DMS 273 (cell line): ENCODE measurements around the gene TFEB.

Experiments
- DNase-seq: peaks from one replicate; lab custom pipeline; 2025; ENCODE audit not compliant: unreplicated experiment; lab: John Stamatoyannopoulos, UW

Gene TFEB

GRCh38 chr6:41655176-41655575, 80.2 kb downstream of the TFEB start:
- DNase-seq = no peak

GRCh38 chr6:41654698-41655151, 80.7 kb downstream of the TFEB start:
- DNase-seq = no peak

- no peak for DNase-seq
Measured at GRCh38 chr6:41654151-41654697, 81.2 kb downstream of the TFEB start.

GRCh38 chr6:41653691-41654090, 81.7 kb downstream of the TFEB start:
- no peak for DNase-seq

GRCh38 chr6:41652866-41653652, 82.3 kb downstream of the TFEB start:
- peak; percentile 66 for DNase-seq

- no peak for DNase-seq
Measured at GRCh38 chr6:41651962-41652657, 83.3 kb downstream of the TFEB start.

- no peak for DNase-seq
Measured at GRCh38 chr6:41651246-41651961, 84.0 kb downstream of the TFEB start.

GRCh38 chr6:41650120-41650519, 85.3 kb downstream of the TFEB start:
- no peak for DNase-seq

GRCh38 chr6:41649596-41649995, 85.8 kb downstream of the TFEB start:
- no peak for DNase-seq

GRCh38 chr6:41648921-41649320, 86.5 kb downstream of the TFEB start:
- DNase-seq = peak; percentile 57

- no peak for DNase-seq
Measured at GRCh38 chr6:41648070-41648585, 87.3 kb downstream of the TFEB start.

- no peak for DNase-seq
Measured at GRCh38 chr6:41647061-41647511, 88.3 kb downstream of the TFEB start.

GRCh38 chr6:41646026-41646795, 89.2 kb downstream of the TFEB start:
- DNase-seq = no peak

- no peak for DNase-seq
Measured at GRCh38 chr6:41645007-41645618, 90.3 kb downstream of the TFEB start.

- peak; percentile 82 for DNase-seq
Measured at GRCh38 chr6:41644297-41644879, 91.0 kb downstream of the TFEB start.

GRCh38 chr6:41643899-41644269, 91.5 kb downstream of the TFEB start:
- no peak for DNase-seq

- DNase-seq = peak; percentile 53
Measured at GRCh38 chr6:41642960-41643898, 92.2 kb downstream of the TFEB start.
